Astrocyte (in vitro differentiated cells and primary cell): ENCODE data around the gene CLTRN.

ENCODE experiments used
- EZH2 ChIP-seq: IDR thresholded peaks from 2 replicates; pipeline ENCODE4 v1.6.1; 2012; ENCODE audit warnings: mild to moderate bottlenecking, low read length, inconsistent platforms; ENCODE audit not compliant: insufficient read depth
- TF ChIP-seq, protein P1 (sequence below): IDR thresholded peaks from 2 replicates; pipeline ENCODE4 v1.5.1; 2011; ENCODE audit warnings: low read depth, mild to moderate bottlenecking, inconsistent platforms, low read length, moderate library complexity; ENCODE audit not compliant: insufficient read depth

DNA sequence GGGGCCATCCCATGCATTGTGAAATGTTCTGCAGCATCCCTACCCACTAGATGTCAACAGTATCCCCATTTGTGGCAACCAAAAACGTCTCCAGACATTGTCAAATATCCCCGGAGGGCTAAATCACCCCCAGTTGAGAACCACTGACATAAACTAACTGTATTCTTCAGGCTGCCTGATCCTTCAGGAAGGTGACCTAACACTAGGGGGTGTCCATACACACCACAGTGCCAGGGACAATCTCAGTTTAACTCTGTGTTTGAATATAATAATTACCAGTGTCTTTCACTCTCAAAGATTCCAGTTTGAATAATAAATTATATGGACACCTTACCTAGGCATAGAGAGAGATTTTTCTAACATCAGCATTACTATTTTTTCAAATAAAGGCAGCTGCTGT, 70.2 kb downstream of the CLTRN start:
- TF ChIP-seq, protein P1, sequence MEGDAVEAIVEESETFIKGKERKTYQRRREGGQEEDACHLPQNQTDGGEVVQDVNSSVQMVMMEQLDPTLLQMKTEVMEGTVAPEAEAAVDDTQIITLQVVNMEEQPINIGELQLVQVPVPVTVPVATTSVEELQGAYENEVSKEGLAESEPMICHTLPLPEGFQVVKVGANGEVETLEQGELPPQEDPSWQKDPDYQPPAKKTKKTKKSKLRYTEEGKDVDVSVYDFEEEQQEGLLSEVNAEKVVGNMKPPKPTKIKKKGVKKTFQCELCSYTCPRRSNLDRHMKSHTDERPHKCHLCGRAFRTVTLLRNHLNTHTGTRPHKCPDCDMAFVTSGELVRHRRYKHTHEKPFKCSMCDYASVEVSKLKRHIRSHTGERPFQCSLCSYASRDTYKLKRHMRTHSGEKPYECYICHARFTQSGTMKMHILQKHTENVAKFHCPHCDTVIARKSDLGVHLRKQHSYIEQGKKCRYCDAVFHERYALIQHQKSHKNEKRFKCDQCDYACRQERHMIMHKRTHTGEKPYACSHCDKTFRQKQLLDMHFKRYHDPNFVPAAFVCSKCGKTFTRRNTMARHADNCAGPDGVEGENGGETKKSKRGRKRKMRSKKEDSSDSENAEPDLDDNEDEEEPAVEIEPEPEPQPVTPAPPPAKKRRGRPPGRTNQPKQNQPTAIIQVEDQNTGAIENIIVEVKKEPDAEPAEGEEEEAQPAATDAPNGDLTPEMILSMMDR: no peak
- no peak for TF ChIP-seq EZH2
